ENCODE results near the gene ITGB4.

ITGB4 gene

GRCh38 chr17:75704963-75705875 is 16.0 kb upstream of the ITGB4 start:
- POLR2A ChIA-PET, result no interaction called here
- DNase-seq (ENCODE audit: extremely low spot score), result no peak
- TF ChIP-seq CTBP1 (IDR thresholded peaks at IDR 0.05; ENCODE audit: borderline replicate concordance), result no peak
- TF ChIP-seq, protein P1, sequence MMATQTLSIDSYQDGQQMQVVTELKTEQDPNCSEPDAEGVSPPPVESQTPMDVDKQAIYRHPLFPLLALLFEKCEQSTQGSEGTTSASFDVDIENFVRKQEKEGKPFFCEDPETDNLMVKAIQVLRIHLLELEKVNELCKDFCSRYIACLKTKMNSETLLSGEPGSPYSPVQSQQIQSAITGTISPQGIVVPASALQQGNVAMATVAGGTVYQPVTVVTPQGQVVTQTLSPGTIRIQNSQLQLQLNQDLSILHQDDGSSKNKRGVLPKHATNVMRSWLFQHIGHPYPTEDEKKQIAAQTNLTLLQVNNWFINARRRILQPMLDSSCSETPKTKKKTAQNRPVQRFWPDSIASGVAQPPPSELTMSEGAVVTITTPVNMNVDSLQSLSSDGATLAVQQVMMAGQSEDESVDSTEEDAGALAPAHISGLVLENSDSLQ (IDR thresholded peaks at IDR 0.05), result no peak
- no peak for TF ChIP-seq TARDBP (IDR thresholded peaks at IDR 0.05)
- TF ChIP-seq FOXK2 (IDR thresholded peaks at IDR 0.05), result no peak
- TF ChIP-seq SP1 (IDR thresholded peaks at IDR 0.05), result no peak
- no peak for TF ChIP-seq FOXA1 (IDR thresholded peaks at IDR 0.05)
- TF ChIP-seq ELF4 (IDR thresholded peaks at IDR 0.05), result no peak
- no peak for TF ChIP-seq SUZ12 (IDR thresholded peaks at IDR 0.05)
- no peak for TF ChIP-seq ZNF384 (IDR thresholded peaks at IDR 0.05)
- CTCF ChIA-PET, result interaction anchor here (0.6 kb wide), 1 partner anchor 11 kb away, joined by 3 read pairs; no protein-coding TSS in a partner anchor

DNA sequence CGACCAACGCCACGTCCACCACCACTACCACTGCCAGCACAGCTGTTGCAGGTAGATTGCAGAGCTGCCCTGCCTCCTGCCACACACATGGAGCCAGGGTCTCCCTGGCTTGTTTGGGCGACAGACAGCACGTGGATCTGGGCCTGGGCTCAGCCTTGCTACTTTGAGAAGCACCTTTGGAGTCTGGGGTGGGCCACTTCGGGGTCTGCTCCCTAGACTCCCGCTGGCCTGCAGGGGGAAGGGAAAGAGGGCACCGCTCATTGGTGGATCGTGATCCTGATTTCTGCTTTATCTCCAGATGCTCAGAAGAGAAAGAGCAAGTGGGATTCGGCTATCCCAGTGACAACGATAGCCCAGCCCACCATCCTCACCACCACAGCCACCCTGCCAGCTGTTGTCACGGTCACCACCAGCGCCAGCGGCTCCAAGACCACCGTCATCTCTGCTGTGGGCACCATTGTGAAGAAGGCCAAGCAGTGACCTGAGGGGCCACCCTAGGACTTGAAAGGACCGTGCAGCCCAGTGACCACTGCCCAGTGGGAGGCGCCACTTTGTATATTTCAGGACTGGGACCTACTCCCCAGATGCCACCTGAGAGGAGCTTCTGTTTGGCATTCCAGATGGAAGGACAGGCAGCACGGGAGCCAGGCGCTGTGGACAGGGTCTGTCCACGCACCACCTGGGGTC is 15.1 kb upstream of the ITGB4 start:
- CTCF ChIA-PET, result interaction anchor here (0.6 kb wide), 1 partner anchor 9 kb away, joined by 3 read pairs; no protein-coding TSS in a partner anchor
- no peak for DNase-seq (ENCODE audit: extremely low spot score)
- POLR2A ChIA-PET, result no interaction called here
- no peak for TF ChIP-seq SP1 (IDR thresholded peaks at IDR 0.05)
- no peak for TF ChIP-seq ARNT (IDR thresholded peaks at IDR 0.05)
- TF ChIP-seq FOXA1 (IDR thresholded peaks at IDR 0.05), result no peak
- no peak for TF ChIP-seq FOXM1 (IDR thresholded peaks at IDR 0.05; ENCODE audit: borderline replicate concordance)
- TF ChIP-seq CTBP1 (IDR thresholded peaks at IDR 0.05; ENCODE audit: borderline replicate concordance), result no peak
- TF ChIP-seq ZNF384 (IDR thresholded peaks at IDR 0.05), result no peak
- TF ChIP-seq LEF1 (IDR thresholded peaks at IDR 0.05; ENCODE audit: borderline replicate concordance), result no peak
- TF ChIP-seq NFRKB (IDR thresholded peaks at IDR 0.05), result no peak
- TF ChIP-seq FOXK2 (IDR thresholded peaks at IDR 0.05), result no peak
- no peak for TF ChIP-seq L3MBTL2 (conservative IDR thresholded peaks at IDR 0.05)

DNA sequence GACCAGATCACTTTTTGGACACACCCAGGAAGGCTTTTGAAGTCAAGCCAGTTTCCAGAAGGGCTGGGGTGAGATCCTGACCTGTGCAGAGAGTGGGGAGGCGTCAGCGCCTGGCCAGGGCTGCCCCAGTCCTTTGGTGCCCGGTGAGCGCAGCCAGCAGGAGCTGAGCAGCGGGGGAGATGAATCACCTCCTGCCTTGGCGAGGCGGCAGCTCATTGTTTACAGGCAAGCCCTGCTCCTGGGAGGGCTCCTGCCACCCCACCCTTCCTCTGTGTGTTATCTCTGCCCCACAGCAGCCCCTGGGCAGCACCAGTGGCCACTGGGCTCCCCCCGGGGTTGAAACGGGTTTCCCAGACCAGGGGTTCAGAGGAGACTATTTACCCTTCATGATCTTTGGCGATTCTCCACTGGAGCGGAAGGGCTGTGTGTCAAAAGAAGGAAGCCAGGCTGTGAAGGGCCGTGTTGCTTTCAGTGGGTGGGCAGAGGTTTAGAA is 14.1 kb upstream of the ITGB4 start:
- no peak for DNase-seq (ENCODE audit: extremely low spot score)
- POLR2A ChIA-PET, result no interaction called here
- no peak for TF ChIP-seq FOXM1 (IDR thresholded peaks at IDR 0.05; ENCODE audit: borderline replicate concordance)
- no peak for TF ChIP-seq ARNT (IDR thresholded peaks at IDR 0.05)
- TF ChIP-seq NFRKB (IDR thresholded peaks at IDR 0.05), result no peak
- TF ChIP-seq TARDBP (IDR thresholded peaks at IDR 0.05), result no peak
- no peak for TF ChIP-seq FOXA1 (IDR thresholded peaks at IDR 0.05)
- TF ChIP-seq L3MBTL2 (conservative IDR thresholded peaks at IDR 0.05), result no peak
- TF ChIP-seq FOXK2 (IDR thresholded peaks at IDR 0.05), result no peak
- CTCF ChIA-PET, result interaction anchor here (0.6 kb wide), 1 partner anchor 8 kb away, joined by 3 read pairs; no protein-coding TSS in a partner anchor

DNA sequence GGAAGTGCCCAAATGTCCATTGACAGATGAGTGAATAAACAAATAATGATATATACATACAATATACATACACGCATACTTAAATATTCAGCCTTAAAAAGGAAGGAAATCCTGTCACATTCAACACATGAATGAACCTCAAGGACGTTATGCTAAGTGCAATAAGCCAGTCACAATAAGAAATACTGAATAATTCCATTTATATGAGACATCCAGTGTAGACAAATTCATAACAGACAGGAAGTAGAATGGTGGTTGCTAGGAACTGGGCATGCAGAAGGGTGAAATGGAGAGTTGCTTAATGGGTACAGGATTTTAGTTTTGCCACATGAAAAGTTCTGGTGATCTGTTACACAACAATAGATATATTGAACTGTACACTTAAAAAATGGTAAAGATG is 8.8 kb upstream of the ITGB4 start:
- no peak for TF ChIP-seq CTBP1 (IDR thresholded peaks at IDR 0.05; ENCODE audit: borderline replicate concordance)
- TF ChIP-seq TARDBP (IDR thresholded peaks at IDR 0.05), result no peak
- no peak for TF ChIP-seq FOXA1 (IDR thresholded peaks at IDR 0.05)
- no peak for TF ChIP-seq NFRKB (IDR thresholded peaks at IDR 0.05)
- no peak for DNase-seq (ENCODE audit: extremely low spot score)
- ChIA-PET POLR2A (no interaction called here), CTCF (no interaction called here)

DNA sequence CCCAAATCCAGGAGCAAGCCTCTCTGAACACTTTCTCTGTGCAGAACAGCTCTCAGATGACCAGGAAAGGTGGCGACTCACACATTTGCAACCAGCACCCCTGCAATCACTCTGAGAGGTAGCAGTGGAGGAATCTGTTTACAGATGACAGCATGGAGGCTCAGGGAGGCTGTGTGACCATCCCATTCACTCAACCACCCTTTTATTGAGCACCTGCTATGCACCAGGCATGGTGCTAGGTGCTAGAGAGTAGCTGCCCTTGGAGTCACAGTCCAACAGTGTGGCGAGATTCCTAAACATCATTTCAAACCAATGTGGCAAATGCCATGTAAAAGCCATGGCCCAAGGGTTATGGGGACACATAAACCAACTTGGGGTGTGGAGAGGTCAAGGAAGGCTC is 1.5 kb upstream of the ITGB4 start:
- ChIA-PET CTCF (interaction anchor here (1.0 kb wide), 1 partner anchor 46 kb away, joined by 3 read pairs; the partner anchor contains the start of gene GALK1), POLR2A (no interaction called here)
- TF ChIP-seq FOXM1 (IDR thresholded peaks at IDR 0.05; ENCODE audit: borderline replicate concordance), result no peak
- no peak for TF ChIP-seq FOXK2 (IDR thresholded peaks at IDR 0.05)
- TF ChIP-seq ARNT (IDR thresholded peaks at IDR 0.05), result no peak
- no peak for TF ChIP-seq SUZ12 (IDR thresholded peaks at IDR 0.05)
- TF ChIP-seq SP1 (IDR thresholded peaks at IDR 0.05), result no peak
- no peak for TF ChIP-seq NFRKB (IDR thresholded peaks at IDR 0.05)
- TF ChIP-seq LEF1 (IDR thresholded peaks at IDR 0.05; ENCODE audit: borderline replicate concordance), result no peak
- TF ChIP-seq L3MBTL2 (conservative IDR thresholded peaks at IDR 0.05), result no peak
- no peak for TF ChIP-seq ELF4 (IDR thresholded peaks at IDR 0.05)
- TF ChIP-seq FOXA1 (IDR thresholded peaks at IDR 0.05), result no peak
- no peak for DNase-seq (ENCODE audit: extremely low spot score)

DNA sequence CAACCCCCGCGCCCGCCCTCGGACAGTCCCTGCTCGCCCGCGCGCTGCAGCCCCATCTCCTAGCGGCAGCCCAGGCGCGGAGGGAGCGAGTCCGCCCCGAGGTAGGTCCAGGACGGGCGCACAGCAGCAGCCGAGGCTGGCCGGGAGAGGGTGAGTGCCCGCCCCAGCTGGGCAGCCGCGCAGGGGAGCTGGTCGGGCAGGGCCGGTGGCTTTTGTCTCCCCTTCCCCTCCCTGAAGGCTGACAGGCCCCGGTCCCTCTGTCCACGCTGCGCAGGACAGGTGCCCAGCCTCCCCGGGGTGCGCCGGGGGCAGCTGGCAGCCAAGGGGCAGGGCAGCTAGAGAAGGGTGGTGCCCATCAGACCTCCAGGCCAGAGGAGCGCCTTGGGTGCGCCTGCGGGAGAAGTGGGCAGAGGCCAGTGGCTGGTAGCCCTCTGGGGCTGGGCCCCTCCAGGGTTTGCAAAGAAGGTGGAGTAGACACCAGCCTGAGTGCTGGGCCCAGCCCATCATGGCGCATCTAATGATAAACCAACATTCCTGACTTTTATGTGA is 278 bp downstream of the ITGB4 start:
- TF ChIP-seq NFRKB (IDR thresholded peaks at IDR 0.05) (no peak), FOXA1 (IDR thresholded peaks at IDR 0.05) (no peak), ELF4 (IDR thresholded peaks at IDR 0.05) (no peak)
- TF ChIP-seq, protein P1 (IDR thresholded peaks at IDR 0.05), result no peak
- ChIA-PET CTCF (interaction anchor here (0.9 kb wide), 1 partner anchor 26 kb away, joined by 3 read pairs; no protein-coding TSS in a partner anchor), POLR2A (no interaction called here)
- DNase-seq (ENCODE audit: extremely low spot score), result no peak

DNA sequence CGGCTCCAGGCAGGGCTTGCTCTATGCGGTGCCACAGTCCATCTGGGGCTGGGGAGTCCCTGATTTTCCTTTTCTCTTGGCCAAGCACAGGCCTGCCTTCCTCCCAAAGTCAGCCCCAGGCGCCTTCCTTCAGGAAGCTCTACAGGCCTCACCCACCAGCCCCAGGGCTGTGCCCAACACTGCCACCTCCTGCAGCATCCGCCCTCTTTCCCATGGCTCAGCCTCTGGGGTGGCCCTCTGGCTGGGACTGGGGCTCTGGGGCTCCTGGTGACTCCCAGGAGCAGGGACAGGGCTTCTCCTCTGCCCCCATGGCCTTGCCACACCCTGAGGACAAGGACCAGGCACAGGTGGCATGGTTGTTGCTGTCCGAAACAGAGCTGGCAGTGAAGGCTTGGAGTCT is 817 bp downstream of the ITGB4 start:
- TF ChIP-seq FOXA1 (IDR thresholded peaks at IDR 0.05) (no peak), NFRKB (IDR thresholded peaks at IDR 0.05) (no peak), FOXK2 (IDR thresholded peaks at IDR 0.05) (no peak), SUZ12 (IDR thresholded peaks at IDR 0.05) (no peak), HDGF (IDR thresholded peaks at IDR 0.05; ENCODE audit: borderline replicate concordance) (no peak), ARNT (IDR thresholded peaks at IDR 0.05) (no peak), TARDBP (IDR thresholded peaks at IDR 0.05) (no peak), LEF1 (IDR thresholded peaks at IDR 0.05; ENCODE audit: borderline replicate concordance) (no peak)
- POLR2A ChIA-PET, result no interaction called here
- no peak for DNase-seq (ENCODE audit: extremely low spot score)
- CTCF ChIA-PET, result interaction anchor here (0.9 kb wide), 1 partner anchor 26 kb away, joined by 3 read pairs; no protein-coding TSS in a partner anchor

All from HEK293T (cell line).